Ishikawa (cell line): ENCODE results near the gene STK32C.

ENCODE experiments used
- CREB1 ChIP-seq: IDR thresholded peaks from 2 replicates; pipeline ENCODE4 v1.6.1; 2012; ENCODE audit warnings: low read depth
- EGR1 ChIP-seq: IDR thresholded peaks from 2 replicates; pipeline ENCODE4 v1.6.1; 2012
- EP300 ChIP-seq: IDR thresholded peaks from 2 replicates; pipeline ENCODE4 v1.6.1; 2012; ENCODE audit warnings: borderline replicate concordance
- FOXM1 ChIP-seq: IDR thresholded peaks from 2 replicates; pipeline ENCODE4 v1.6.1; 2012; ENCODE audit warnings: low read depth, borderline replicate concordance
- NFIC ChIP-seq: IDR thresholded peaks from 2 replicates; pipeline ENCODE4 v1.6.1; 2012
- RAD21 ChIP-seq: IDR thresholded peaks from 2 replicates; pipeline ENCODE4 v1.6.1; 2012; ENCODE audit warnings: low read depth
- TAF1 ChIP-seq: IDR thresholded peaks from 2 replicates; pipeline ENCODE4 v1.6.1; 2012; ENCODE audit warnings: low read depth, mild to moderate bottlenecking
- TCF12 ChIP-seq: IDR thresholded peaks from 2 replicates; pipeline ENCODE4 v1.6.1; 2012; ENCODE audit warnings: low read depth
- TEAD4 ChIP-seq: IDR thresholded peaks from 2 replicates; pipeline ENCODE4 v1.6.1; 2012
- YY1 ChIP-seq: IDR thresholded peaks from 2 replicates; pipeline ENCODE4 v1.6.1; 2012; ENCODE audit warnings: low read depth
- ZBTB7A ChIP-seq: IDR thresholded peaks from 2 replicates; pipeline ENCODE4 v1.6.1; 2012; ENCODE audit warnings: low read depth
- TF ChIP-seq, protein P1 (sequence below): IDR thresholded peaks from 2 replicates; pipeline ENCODE4 v1.6.1; 2012
- TF ChIP-seq, protein P2 (sequence below): IDR thresholded peaks from 2 replicates; pipeline ENCODE4 v1.6.1; 2012
- TF ChIP-seq, protein P3 (sequence below): IDR thresholded peaks from 2 replicates; pipeline ENCODE4 v1.6.1; 2012; ENCODE audit warnings: low read depth, mild to moderate bottlenecking

DNA sequence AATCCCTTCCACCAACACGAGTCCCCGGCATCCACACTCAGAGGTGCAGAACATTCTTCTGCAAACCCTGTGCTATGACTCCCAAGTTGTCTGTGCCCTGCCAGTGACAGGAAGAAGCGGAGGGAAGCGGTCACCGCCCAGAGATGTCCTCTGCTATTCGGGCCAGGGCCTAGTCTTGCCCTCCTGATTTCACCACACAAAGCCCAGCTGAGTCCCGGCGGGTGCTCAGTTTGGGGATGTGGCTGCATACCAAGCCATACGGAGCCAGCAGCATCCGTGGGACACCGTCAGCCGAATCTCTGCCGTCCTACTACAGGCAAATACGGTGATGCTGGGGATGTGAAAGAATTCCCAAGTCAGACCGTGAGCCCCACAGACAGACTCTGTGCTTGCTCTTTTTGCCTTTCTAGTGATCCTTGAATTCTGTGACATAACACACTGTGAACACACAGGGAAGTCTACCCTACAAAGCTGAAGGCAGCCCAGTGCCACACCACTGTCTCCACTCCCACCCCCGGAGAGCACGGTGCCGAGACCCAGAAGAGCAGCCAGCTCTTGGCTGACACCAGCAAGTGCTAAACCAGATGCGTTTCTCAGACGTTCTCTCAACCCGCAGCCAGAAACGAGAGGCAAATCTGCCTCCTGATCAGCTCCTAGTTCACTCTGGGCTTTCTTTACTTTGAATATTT is 2.0 kb downstream of the STK32C start:
- no peak for TF ChIP-seq EGR1
- no peak for TF ChIP-seq YY1
- no peak for TF ChIP-seq TAF1
- TF ChIP-seq CREB1, result no peak
- no peak for TF ChIP-seq FOXM1
- TF ChIP-seq, protein P1, sequence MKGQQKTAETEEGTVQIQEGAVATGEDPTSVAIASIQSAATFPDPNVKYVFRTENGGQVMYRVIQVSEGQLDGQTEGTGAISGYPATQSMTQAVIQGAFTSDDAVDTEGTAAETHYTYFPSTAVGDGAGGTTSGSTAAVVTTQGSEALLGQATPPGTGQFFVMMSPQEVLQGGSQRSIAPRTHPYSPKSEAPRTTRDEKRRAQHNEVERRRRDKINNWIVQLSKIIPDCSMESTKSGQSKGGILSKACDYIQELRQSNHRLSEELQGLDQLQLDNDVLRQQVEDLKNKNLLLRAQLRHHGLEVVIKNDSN, result no peak
- TF ChIP-seq RAD21, result no peak
- TF ChIP-seq, protein P2, sequence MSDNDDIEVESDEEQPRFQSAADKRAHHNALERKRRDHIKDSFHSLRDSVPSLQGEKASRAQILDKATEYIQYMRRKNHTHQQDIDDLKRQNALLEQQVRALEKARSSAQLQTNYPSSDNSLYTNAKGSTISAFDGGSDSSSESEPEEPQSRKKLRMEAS, result no peak
- TF ChIP-seq EP300, result no peak
- TF ChIP-seq ZBTB7A, result no peak
- TF ChIP-seq TCF12, result no peak
- TF ChIP-seq NFIC, result no peak
- TF ChIP-seq, protein P3, sequence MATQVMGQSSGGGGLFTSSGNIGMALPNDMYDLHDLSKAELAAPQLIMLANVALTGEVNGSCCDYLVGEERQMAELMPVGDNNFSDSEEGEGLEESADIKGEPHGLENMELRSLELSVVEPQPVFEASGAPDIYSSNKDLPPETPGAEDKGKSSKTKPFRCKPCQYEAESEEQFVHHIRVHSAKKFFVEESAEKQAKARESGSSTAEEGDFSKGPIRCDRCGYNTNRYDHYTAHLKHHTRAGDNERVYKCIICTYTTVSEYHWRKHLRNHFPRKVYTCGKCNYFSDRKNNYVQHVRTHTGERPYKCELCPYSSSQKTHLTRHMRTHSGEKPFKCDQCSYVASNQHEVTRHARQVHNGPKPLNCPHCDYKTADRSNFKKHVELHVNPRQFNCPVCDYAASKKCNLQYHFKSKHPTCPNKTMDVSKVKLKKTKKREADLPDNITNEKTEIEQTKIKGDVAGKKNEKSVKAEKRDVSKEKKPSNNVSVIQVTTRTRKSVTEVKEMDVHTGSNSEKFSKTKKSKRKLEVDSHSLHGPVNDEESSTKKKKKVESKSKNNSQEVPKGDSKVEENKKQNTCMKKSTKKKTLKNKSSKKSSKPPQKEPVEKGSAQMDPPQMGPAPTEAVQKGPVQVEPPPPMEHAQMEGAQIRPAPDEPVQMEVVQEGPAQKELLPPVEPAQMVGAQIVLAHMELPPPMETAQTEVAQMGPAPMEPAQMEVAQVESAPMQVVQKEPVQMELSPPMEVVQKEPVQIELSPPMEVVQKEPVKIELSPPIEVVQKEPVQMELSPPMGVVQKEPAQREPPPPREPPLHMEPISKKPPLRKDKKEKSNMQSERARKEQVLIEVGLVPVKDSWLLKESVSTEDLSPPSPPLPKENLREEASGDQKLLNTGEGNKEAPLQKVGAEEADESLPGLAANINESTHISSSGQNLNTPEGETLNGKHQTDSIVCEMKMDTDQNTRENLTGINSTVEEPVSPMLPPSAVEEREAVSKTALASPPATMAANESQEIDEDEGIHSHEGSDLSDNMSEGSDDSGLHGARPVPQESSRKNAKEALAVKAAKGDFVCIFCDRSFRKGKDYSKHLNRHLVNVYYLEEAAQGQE, result no peak
- TF ChIP-seq TEAD4, result no peak
